Activated T-cell treated with anti-CD3 and anti-CD28 coated beads, Interleukin-2, amount 50 U/mL, for 24 hours (primary cell): ENCODE data around the gene RAB3GAP1.
A peak's percentile ranks its signal among the peaks of the same experiment; 100 is the strongest.
"Not testable (repeated sequence)": the region's sequence is repeated elsewhere in the genome, so short reads cannot be mapped to it uniquely, and the experiment has no call there.

Experiments used
- DNase-seq: peaks from one replicate; pipeline ENCODE4 v3.0.0-alpha.2; 2020
- H3K27ac Mint-ChIP-seq: 2 replicates; pipeline ENCODE4 v1.8.0; 2020; ENCODE audit warnings: mild to moderate bottlenecking, mixed read lengths
- H3K27me3 Mint-ChIP-seq: 2 replicates; pipeline ENCODE4 v1.8.0; 2020; ENCODE audit warnings: mixed read lengths
- H3K36me3 Mint-ChIP-seq: 2 replicates; pipeline ENCODE4 v1.8.0; 2020; ENCODE audit warnings: low read depth, mixed read lengths
- H3K4me1 Mint-ChIP-seq: 2 replicates; pipeline ENCODE4 v1.8.0; 2020; ENCODE audit warnings: low read depth, mixed read lengths
- H3K4me3 Mint-ChIP-seq: 2 replicates; pipeline ENCODE4 v1.8.0; 2020; ENCODE audit warnings: mild to moderate bottlenecking, moderate library complexity, mixed read lengths
- H3K9me3 Mint-ChIP-seq: 2 replicates; pipeline ENCODE4 v1.8.0; 2020; ENCODE audit warnings: mixed read lengths

The RAB3GAP1 gene

GRCh38 chr2:135076556-135076955 lies 24.5 kb downstream of the RAB3GAP1 start:
- H3K36me3 Mint-ChIP-seq = peaks cover 78% of the 10 kb centered on the region
- no peak for DNase-seq
- H3K4me3 Mint-ChIP-seq = no peak overlapping the region
- no peaks in the 10 kb centered on the region for H3K27me3 Mint-ChIP-seq
- H3K9me3 Mint-ChIP-seq = peaks cover 14% of the 10 kb centered on the region
- H3K4me1 Mint-ChIP-seq = peaks cover 30% of the 10 kb centered on the region
- no peak overlapping the region for H3K27ac Mint-ChIP-seq

GRCh38 chr2:135078417-135078816 lies 26.3 kb downstream of the RAB3GAP1 start:
- peaks cover 76% of the 10 kb centered on the region for H3K36me3 Mint-ChIP-seq
- peaks cover 3% of the 10 kb centered on the region for H3K9me3 Mint-ChIP-seq
- H3K4me3 Mint-ChIP-seq = no peak overlapping the region

DNA sequence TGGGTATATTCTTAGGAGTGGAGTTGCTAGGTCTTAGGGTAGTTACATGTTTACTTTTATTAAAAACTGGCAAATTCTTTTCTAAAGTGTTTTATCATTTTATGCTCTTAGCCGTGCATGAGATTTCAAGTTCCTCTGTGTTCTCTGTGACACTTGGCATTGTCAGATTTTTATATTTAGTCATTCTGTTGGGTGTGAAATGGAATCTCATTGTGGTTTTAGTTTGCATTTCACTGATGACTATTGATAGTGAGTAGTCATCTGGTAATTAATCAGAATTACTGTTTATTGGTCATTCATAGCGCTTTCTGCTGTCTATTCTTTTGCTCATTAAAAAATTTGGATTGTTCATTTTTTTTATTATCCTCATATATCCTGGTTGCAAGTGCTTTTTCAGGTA lies 34.1 kb downstream of the RAB3GAP1 start:
- no peaks in the 10 kb centered on the region for H3K27me3 Mint-ChIP-seq
- no peak overlapping the region for H3K4me3 Mint-ChIP-seq
- peaks cover 6% of the 10 kb centered on the region for H3K9me3 Mint-ChIP-seq
- no peak overlapping the region for H3K27ac Mint-ChIP-seq
- H3K4me1 Mint-ChIP-seq = peaks cover 31% of the 10 kb centered on the region
- peaks cover 81% of the 10 kb centered on the region for H3K36me3 Mint-ChIP-seq
- DNase-seq = no peak

More at GRCh38 chr2:135078417-135078816, 26.3 kb downstream of the RAB3GAP1 start:
- peaks cover 25% of the 10 kb centered on the region for H3K4me1 Mint-ChIP-seq
- no peak for DNase-seq
- no peak overlapping the region for H3K27ac Mint-ChIP-seq
- H3K27me3 Mint-ChIP-seq = no peaks in the 10 kb centered on the region

- Mint-ChIP-seq H3K4me1 (peaks cover 25% of the 10 kb centered on the region), H3K36me3 (peaks cover 84% of the 10 kb centered on the region)
- not testable (repeated sequence) for H3K4me3 Mint-ChIP-seq, H3K27me3 Mint-ChIP-seq, DNase-seq, H3K27ac Mint-ChIP-seq, H3K9me3 Mint-ChIP-seq
Measured at GRCh38 chr2:135089597-135089996, 37.5 kb downstream of the RAB3GAP1 start.

DNA sequence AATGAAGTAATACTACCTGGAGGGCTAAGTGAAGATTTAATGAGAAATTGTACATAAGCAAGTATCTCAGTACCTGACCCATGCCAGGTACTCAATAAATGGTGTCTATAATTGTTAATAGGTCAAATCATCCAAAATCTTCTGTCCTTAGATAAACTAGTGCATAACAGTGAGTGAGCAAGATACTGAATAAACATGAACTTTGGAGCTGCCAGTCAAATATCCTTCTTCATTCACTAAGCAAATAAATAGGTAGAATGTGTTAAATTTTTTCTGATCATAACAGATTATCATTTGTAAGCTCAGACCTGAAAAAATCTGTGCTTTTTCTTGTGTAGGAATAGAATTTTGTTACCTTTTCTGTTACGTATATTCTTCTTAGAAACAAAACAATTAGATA lies 39.6 kb downstream of the RAB3GAP1 start:
- Mint-ChIP-seq H3K27me3 (no peaks in the 10 kb centered on the region), H3K9me3 (no peaks in the 10 kb centered on the region), H3K4me3 (no peak overlapping the region), H3K27ac (no peak overlapping the region), H3K36me3 (peaks cover 88% of the 10 kb centered on the region), H3K4me1 (peaks cover 15% of the 10 kb centered on the region)
- DNase-seq = no peak

DNA sequence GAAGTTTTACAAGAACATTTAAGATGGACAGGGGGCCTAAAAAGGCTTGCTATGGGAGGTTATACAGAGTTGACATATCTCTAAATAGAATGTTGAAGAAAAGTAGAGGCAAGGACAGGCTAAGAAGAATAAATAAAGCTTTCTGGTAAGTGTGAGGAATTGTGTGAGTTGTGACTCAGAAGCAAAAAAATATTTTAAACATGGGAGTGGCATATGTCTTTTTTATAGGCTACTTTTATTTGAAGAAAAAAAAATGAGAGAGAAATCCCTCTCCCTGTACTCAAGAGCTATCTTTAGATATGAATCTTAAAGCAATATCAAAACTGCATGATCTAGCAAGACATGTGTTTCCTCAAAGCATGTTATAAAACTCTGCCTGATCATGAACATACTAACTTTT lies 41.1 kb downstream of the RAB3GAP1 start:
- Mint-ChIP-seq H3K9me3 (no peaks in the 10 kb centered on the region), H3K36me3 (peaks cover 85% of the 10 kb centered on the region), H3K27me3 (no peaks in the 10 kb centered on the region), H3K27ac (no peak overlapping the region), H3K4me3 (no peak overlapping the region), H3K4me1 (peaks cover 12% of the 10 kb centered on the region)
- DNase-seq = no peak

- Mint-ChIP-seq H3K9me3 (no peaks in the 10 kb centered on the region), H3K27me3 (no peaks in the 10 kb centered on the region), H3K4me3 (no peak overlapping the region), H3K27ac (no peak overlapping the region), H3K36me3 (peaks cover 80% of the 10 kb centered on the region), H3K4me1 (peaks cover 12% of the 10 kb centered on the region)
- DNase-seq = no peak
Measured at GRCh38 chr2:135093670-135094330, 41.7 kb downstream of the RAB3GAP1 start.

- H3K9me3 Mint-ChIP-seq = no peaks in the 10 kb centered on the region
- no peak for DNase-seq
- H3K27me3 Mint-ChIP-seq = no peaks in the 10 kb centered on the region
- peaks cover 19% of the 10 kb centered on the region for H3K4me1 Mint-ChIP-seq
- no peak overlapping the region for H3K4me3 Mint-ChIP-seq
- H3K27ac Mint-ChIP-seq = no peak overlapping the region
- peaks cover 80% of the 10 kb centered on the region for H3K36me3 Mint-ChIP-seq
Measured at GRCh38 chr2:135094508-135094907, 42.4 kb downstream of the RAB3GAP1 start.

DNA sequence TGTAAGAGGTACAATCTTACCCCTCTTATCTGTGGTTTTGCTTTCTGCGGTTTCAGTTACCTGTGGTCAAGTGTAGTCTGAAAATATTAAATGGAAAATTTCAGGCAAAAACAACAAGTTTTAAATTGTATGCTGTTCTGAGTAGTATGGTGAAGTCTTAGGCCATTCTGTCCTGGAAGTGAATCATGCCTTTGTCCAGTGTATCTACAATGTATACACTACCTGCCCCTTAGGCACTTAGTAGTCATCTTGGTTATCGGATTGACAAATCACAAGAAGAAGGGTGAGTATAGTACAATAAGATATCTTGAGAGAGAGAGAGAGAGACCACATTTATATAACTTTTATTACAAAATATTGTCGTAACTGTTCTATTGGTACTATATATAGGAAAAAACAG lies 43.5 kb downstream of the RAB3GAP1 start:
- H3K4me3 Mint-ChIP-seq = no peak overlapping the region
- H3K9me3 Mint-ChIP-seq = no peaks in the 10 kb centered on the region
- no peak for DNase-seq
- H3K27ac Mint-ChIP-seq = no peak overlapping the region
- H3K27me3 Mint-ChIP-seq = no peaks in the 10 kb centered on the region
- H3K4me1 Mint-ChIP-seq = peaks cover 26% of the 10 kb centered on the region
- peaks cover 80% of the 10 kb centered on the region for H3K36me3 Mint-ChIP-seq

DNA sequence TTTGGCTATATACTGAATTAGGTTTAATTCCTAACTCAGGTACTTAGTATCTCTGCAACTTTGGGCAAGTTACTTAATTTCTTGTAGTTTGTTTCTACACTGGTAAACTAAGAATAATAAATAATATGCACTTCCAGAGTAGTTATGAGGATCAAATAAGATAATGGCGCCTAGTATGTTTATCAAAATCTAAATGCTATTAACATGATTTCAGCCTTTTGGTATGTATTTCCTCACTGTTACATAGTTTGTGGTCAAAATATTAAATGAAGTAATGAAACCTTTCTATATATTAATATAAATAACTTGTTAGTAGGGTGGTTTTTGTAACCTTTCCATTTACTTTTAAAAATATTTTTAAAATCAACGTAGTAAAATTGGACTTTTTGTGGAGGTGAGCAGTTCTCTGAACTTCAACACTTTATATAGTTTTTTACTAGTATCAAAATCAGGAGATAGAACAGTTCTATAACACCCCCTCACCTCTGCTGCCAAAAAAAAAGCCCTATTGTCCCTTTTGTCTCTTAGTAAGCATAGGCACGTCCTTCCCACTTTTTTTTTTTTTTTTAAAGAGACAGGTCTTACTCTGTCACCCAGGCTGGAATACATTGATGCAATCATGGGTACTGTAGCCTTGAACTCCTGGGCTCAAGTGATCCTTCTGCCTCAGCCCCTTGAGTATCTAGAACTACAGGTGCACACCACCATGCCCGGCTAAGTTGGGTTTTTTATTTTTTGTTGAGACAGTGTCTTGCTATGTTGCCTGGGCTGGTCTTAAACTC lies 44.8 kb downstream of the RAB3GAP1 start:
- Mint-ChIP-seq H3K36me3 (peaks cover 76% of the 10 kb centered on the region), H3K27me3 (no peaks in the 10 kb centered on the region), H3K4me1 (peaks cover 28% of the 10 kb centered on the region), H3K4me3 (no peak overlapping the region), H3K27ac (no peak overlapping the region), H3K9me3 (no peaks in the 10 kb centered on the region)
- DNase-seq = no peak

- DNase-seq = no peak
- H3K4me1 Mint-ChIP-seq = peaks cover 28% of the 10 kb centered on the region
- peaks cover 76% of the 10 kb centered on the region for H3K36me3 Mint-ChIP-seq
- no peak overlapping the region for H3K4me3 Mint-ChIP-seq
- no peaks in the 10 kb centered on the region for H3K9me3 Mint-ChIP-seq
- no peaks in the 10 kb centered on the region for H3K27me3 Mint-ChIP-seq
- no peak overlapping the region for H3K27ac Mint-ChIP-seq
Measured at GRCh38 chr2:135097532-135098231, 45.6 kb downstream of the RAB3GAP1 start.

- no peak for DNase-seq
- no peaks in the 10 kb centered on the region for H3K27me3 Mint-ChIP-seq
- no peak overlapping the region for H3K4me3 Mint-ChIP-seq
- peaks cover 4% of the 10 kb centered on the region for H3K9me3 Mint-ChIP-seq
- H3K36me3 Mint-ChIP-seq = peaks cover 75% of the 10 kb centered on the region
- peaks cover 29% of the 10 kb centered on the region for H3K4me1 Mint-ChIP-seq
- peak overlapping the region; percentile 31 for H3K27ac Mint-ChIP-seq
Measured at GRCh38 chr2:135099802-135100483, 47.9 kb downstream of the RAB3GAP1 start.

DNA sequence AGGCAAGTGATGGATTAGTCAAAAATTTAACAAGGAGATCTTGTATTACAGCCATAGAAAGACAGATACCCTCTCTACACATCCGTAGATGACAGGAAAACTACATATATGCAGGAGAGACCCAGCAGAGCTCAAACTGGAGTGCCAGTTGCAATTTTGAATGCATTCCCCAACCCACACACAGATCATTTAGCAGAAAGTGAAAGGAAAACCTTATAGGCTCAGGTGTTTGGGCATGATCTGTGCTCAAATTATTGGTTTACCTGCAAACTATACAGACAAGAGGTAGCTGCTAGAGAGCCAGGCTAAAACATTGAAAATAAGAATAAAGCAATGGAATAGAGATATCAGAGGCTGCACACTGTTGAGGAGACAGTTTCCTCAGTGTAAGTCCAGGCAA lies 51.8 kb downstream of the RAB3GAP1 start:
- peaks cover 23% of the 10 kb centered on the region for H3K4me1 Mint-ChIP-seq
- H3K27me3 Mint-ChIP-seq = no peaks in the 10 kb centered on the region
- H3K27ac Mint-ChIP-seq = no peak overlapping the region
- H3K9me3 Mint-ChIP-seq = peaks cover 4% of the 10 kb centered on the region
- H3K4me3 Mint-ChIP-seq = no peak overlapping the region
- peaks cover 67% of the 10 kb centered on the region for H3K36me3 Mint-ChIP-seq
- DNase-seq = no peak

DNA sequence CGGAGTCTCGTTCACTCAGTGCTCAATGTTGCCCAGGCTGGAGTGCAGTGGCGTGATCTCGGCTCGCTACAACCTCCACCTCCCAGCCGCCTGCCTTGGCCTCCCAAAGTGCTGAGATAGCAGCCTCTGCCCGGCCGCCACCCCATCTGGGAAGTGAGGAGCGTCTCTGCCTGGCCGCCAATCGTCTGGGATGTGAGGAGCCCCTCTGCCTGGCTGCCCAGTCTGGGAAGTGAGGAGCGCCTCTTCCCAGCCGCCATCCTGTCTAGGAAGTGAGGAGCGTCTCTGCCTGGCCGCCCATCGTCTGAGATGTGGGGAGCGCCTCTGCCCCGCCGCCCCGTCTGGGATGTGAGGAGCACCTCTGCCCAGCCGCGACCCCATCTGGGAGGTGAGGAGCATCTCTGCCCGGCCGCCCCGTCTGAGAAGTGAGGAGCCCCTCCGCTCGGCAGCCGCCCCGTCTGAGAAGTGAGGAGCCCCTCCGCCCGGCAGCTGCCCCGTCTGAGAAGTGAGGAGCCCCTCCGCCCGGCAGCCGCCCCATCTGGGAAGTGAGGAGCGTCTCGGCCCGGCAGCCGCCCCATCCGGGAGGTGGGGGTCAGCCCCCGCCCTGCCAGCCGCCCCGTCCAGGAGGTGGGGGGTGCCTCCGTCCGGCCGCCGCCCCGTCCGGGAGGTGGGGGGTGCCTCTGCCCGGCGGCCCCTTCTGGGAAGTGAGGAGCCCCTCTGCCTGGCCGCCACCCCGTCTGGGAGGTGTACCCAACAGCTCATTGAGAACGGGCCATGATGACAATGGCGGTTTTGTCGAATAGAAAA lies 53.6 kb downstream of the RAB3GAP1 start:
- not testable (repeated sequence) for H3K27me3 Mint-ChIP-seq, H3K4me1 Mint-ChIP-seq, H3K9me3 Mint-ChIP-seq, H3K27ac Mint-ChIP-seq, DNase-seq, H3K4me3 Mint-ChIP-seq
- peaks cover 60% of the 10 kb centered on the region for H3K36me3 Mint-ChIP-seq
